Right lobe of liver (tissue), 6 donors: ENCODE results near the gene TCHH. TPM values are rescaled to one million over a fixed set of nuclear protein-coding genes. Genes with fewer than 3 reads are reported as not detected.
"Not testable (repeated sequence)": the region's sequence is repeated elsewhere in the genome, so short reads cannot be mapped to it uniquely, and the experiment has no call there.

Experiments
- ATAC-seq, 4 donors: fragments of 200-7000 bp; cut with Tn5 transposase; one replicate each; pipeline ENCODE4 v1.9.1; 2020; ENCODE audit warnings: mild to moderate bottlenecking in 4 of 4, moderate library complexity in 4 of 4
- DNase-seq, 3 donors: peaks; one replicate each; pipeline ENCODE4 v3.0.0-alpha.2; 2020
- H3K27ac ChIP-seq, 3 donors: fragments of 200-600 bp; one replicate each; pipeline ENCODE4 v1.8.0; 2022
- H3K27me3 ChIP-seq, 2 donors: fragments of 200-600 bp; one replicate each; pipeline ENCODE4 v1.8.0; 2022
- H3K36me3 ChIP-seq, 4 donors: fragments of 200-600 bp; sonication (generic) in 1 of 4; one replicate each; pipeline versions ENCODE4 v1.5.1 to v1.8.0; 2017 to 2022; ENCODE audit warnings: control low read depth in 1 of 4
- H3K4me1 ChIP-seq, 4 donors: fragments of 200-600 bp; sonication (generic) in 1 of 4; one replicate each; pipeline versions ENCODE4 v1.5.1 to v1.8.0; 2017 to 2022; ENCODE audit warnings: control low read depth in 1 of 4
- H3K4me3 ChIP-seq, 3 donors: fragments of 200-600 bp; one replicate each; pipeline ENCODE4 v1.8.0; 2022
- H3K9me3 ChIP-seq, 4 donors: fragments of 200-600 bp; sonication (generic) in 1 of 4; one replicate each; pipeline versions ENCODE4 v1.5.1 to v1.8.0; 2017 to 2022; ENCODE audit warnings: control low read depth in 1 of 4
- CTCF ChIP-seq, 4 donors: fragments of 200-600 bp in 3 of 4; fragments of 450-650 bp in 1 of 4; IDR thresholded peaks; one replicate each; pipeline versions ENCODE4 v1.5.1 to v1.8.0; 2016 to 2022; ENCODE audit warnings: antibody characterized with exemption in 4 of 4, mild to moderate bottlenecking in 2 of 4
- POLR2A ChIP-seq: fragments of 450-650 bp; IDR thresholded peaks from one replicate; pipeline ENCODE4 v1.6.1; 2017; ENCODE audit warnings: antibody characterized with exemption, mild to moderate bottlenecking
- whole genome bisulfite sequencing: methylation state at CpG from one replicate; pipeline ENCODE4 v1.1.6; 2018; ENCODE audit warnings: low coverage, low lambda C conversion rate; ENCODE audit not compliant: insufficient coverage; ENCODE audit errors: missing lambda C conversion rate; 5-methylcytosine and 5-hydroxymethylcytosine counted together
- intact Hi-C, 2 donors: fragments of 100-400 bp; cut with DNase I; formaldehyde crosslinking; loops; one replicate each; pipeline versions ENCODE4 v1.11.2 to v1.14.1; 2022
- total RNA-seq, 6 experiments: library from RNA; depleted of rRNA in 2 of 6; stranded (reverse); fragments of >200 nt in 2 of 6; fragmentation: NEBNext Ultra II Directional in 3 of 6; extraction: Animal tissue kit (Norgen Biotek cat#: 25700) in 3 of 6; gene quantifications; one replicate each; pipeline versions ENCODE4 v1.1.0 to v1.2.4, GENCODE V29; 2016 to 2023
- donor health status: DM: no; HTN: yes; CAD: no.
- donor health status: DM: no; HTN: no; CAD: no.
- donor health status: DM: no; HTN: no; CAD: no.
- donor health status: DM: no; HTN: yes; CAD: no.
- donor health status: DM: no; HTN: yes; CAD: no.

Gene TCHH
- total RNA-seq, 6 experiments from 2014 or later, result 0.02 to 0.25 (median 0.12) TPM; not detected in 2

GRCh38 chr1:152089014-152089674 lies 26.1 kb downstream of the TCHH start, which contains the start of gene TCHHL1:
TSS of gene TCHHL1 (minus strand) at chr1:152089064. CDS start at chr1:152088143, 921 bp downstream.
- 24% methylated on average over 2 of the region's 5 CpGs for WGBS
- Histone ChIP-seq H3K36me3 (no peaks in the 10 kb centered on the region), H3K4me1 (no peaks in the 10 kb centered on the region), H3K9me3 (no peaks in the 10 kb centered on the region), H3K4me3 (no peak within 1 kb of the TSS), H3K27ac (no peak within 1 kb of the TSS), H3K27me3 (no peaks in the 10 kb centered on the region)
- DNase-seq (no peak), ATAC-seq (no peak)
- intact Hi-C loops, result no loop called here
- TF ChIP-seq CTCF (IDR thresholded peaks at IDR 0.05) (no peak), POLR2A (no peak)

- intact Hi-C loops, result no loop called here
- TF ChIP-seq POLR2A (no peak), CTCF (IDR thresholded peaks at IDR 0.05) (no peak)
- H3K9me3 ChIP-seq, result no peaks in the 10 kb centered on the region
- DNase-seq (no peak), ATAC-seq (no peak)
- no peaks in the 10 kb centered on the region for H3K36me3 ChIP-seq
- H3K27ac ChIP-seq, result no peak overlapping the region
- H3K27me3 ChIP-seq, result no peaks in the 10 kb centered on the region
- no peaks in the 10 kb centered on the region for H3K4me1 ChIP-seq
- no peak overlapping the region for H3K4me3 ChIP-seq
Measured at GRCh38 chr1:152086760-152087159, 28.5 kb downstream of the TCHH start.

GRCh38 chr1:152084853-152085252 lies 30.4 kb downstream of the TCHH start:
- Histone ChIP-seq H3K36me3 (no peaks in the 10 kb centered on the region), H3K27ac (no peak overlapping the region), H3K4me1 (no peaks in the 10 kb centered on the region), H3K9me3 (no peaks in the 10 kb centered on the region), H3K27me3 (no peaks in the 10 kb centered on the region), H3K4me3 (no peak overlapping the region)
- WGBS, result 25% methylated on average over 1 of the region's 1 CpG
- intact Hi-C loops, result no loop called here
- ATAC-seq, result no peak
- DNase-seq, result no peak
- no peak for TF ChIP-seq POLR2A
- no peak for TF ChIP-seq CTCF (IDR thresholded peaks at IDR 0.05)

GRCh38 chr1:152081026-152081425 lies 34.2 kb downstream of the TCHH start:
- H3K4me1 ChIP-seq, H3K27ac ChIP-seq, H3K36me3 ChIP-seq, H3K9me3 ChIP-seq, ATAC-seq, H3K4me3 ChIP-seq, DNase-seq, intact Hi-C loops, H3K27me3 ChIP-seq: not testable (repeated sequence)
- no CpG with 5 or more reads among the region's 17 CpGs for WGBS

- ATAC-seq, H3K9me3 ChIP-seq, H3K27ac ChIP-seq, DNase-seq, H3K36me3 ChIP-seq, intact Hi-C loops, H3K4me3 ChIP-seq, H3K27me3 ChIP-seq, H3K4me1 ChIP-seq: not testable (repeated sequence)
- 81% methylated on average over 8 of the region's 17 CpGs for WGBS
Measured at GRCh38 chr1:152080494-152080893, 34.8 kb downstream of the TCHH start.
